ENCODE data around the gene SNAI1.

SNAI1 gene

GRCh38 chr20:50038169-50038568, 55.4 kb downstream of the SNAI1 start:
- DNase-seq, result no peak
